Fibroblast of mammary gland (primary cell): ENCODE results near the gene ARHGEF28.

ENCODE experiments used
- DNase-seq: peaks from one replicate; pipeline ENCODE4 v3.0.0-alpha.2; 2010; ENCODE audit warnings: low read depth
- H3K4me3 ChIP-seq: 2 replicates; pipeline ENCODE4 v1.5.1; 2011; ENCODE audit warnings: low read depth, mild to moderate bottlenecking, low read length, moderate library complexity; ENCODE audit not compliant: control insufficient read depth
- CTCF ChIP-seq: conservative IDR thresholded peaks from 2 replicates; pipeline ENCODE4 v1.5.1; 2011; ENCODE audit warnings: low read depth, low read length, inconsistent platforms; ENCODE audit not compliant: control insufficient read depth, insufficient read depth

ARHGEF28 gene

GRCh38 chr5:73814233-73814846 lies 188.3 kb downstream of the ARHGEF28 start:
- DNase-seq = no peak
- H3K4me3 ChIP-seq = no peak overlapping the region
- TF ChIP-seq CTCF = no peak

GRCh38 chr5:73815631-73816030 lies 189.6 kb downstream of the ARHGEF28 start:
- TF ChIP-seq CTCF = no peak
- DNase-seq = no peak
- H3K4me3 ChIP-seq = no peak overlapping the region

GRCh38 chr5:73816656-73817420 lies 190.8 kb downstream of the ARHGEF28 start:
- peak; percentile 73 for DNase-seq
- no peak overlapping the region for H3K4me3 ChIP-seq
- no peak for TF ChIP-seq CTCF

- no peak for TF ChIP-seq CTCF
- no peak overlapping the region for H3K4me3 ChIP-seq
- DNase-seq = peak; percentile 31
Measured at GRCh38 chr5:73818357-73818756, 192.4 kb downstream of the ARHGEF28 start.

- H3K4me3 ChIP-seq = no peak overlapping the region
- no peak for TF ChIP-seq CTCF
- DNase-seq = peak; percentile 21
Measured at GRCh38 chr5:73820326-73820725, 194.3 kb downstream of the ARHGEF28 start.

GRCh38 chr5:73821003-73821402 lies 195.0 kb downstream of the ARHGEF28 start:
- TF ChIP-seq CTCF = no peak
- no peak for DNase-seq
- H3K4me3 ChIP-seq = no peak overlapping the region
